ENCODE data around the gene DCK.

The DCK gene

GRCh38 chr4:70976252-70976651 lies 17.2 kb upstream of the DCK start:
- Histone ChIP-seq H3K4me2 (no peak overlapping the region), H3K4me1 (peaks cover 17% of the 10 kb centered on the region), H3K4me3 (no peak overlapping the region), H4K20me1 (no peaks in the 10 kb centered on the region), H3K9ac (no peak overlapping the region), H3K27ac (no peak overlapping the region), H3K36me3 (peaks cover 61% of the 10 kb centered on the region), H3K27me3 (no peaks in the 10 kb centered on the region), H3K9me3 (no peaks in the 10 kb centered on the region)
- no peak for TF ChIP-seq Cebpa-rat (IDR thresholded peaks at IDR 0.05)

GRCh38 chr4:70979445-70980008 lies 13.9 kb upstream of the DCK start:
- no peaks in the 10 kb centered on the region for H3K27me3 ChIP-seq
- no peak overlapping the region for H3K27ac ChIP-seq
- H3K4me1 ChIP-seq, result peaks cover 12% of the 10 kb centered on the region
- H3K9ac ChIP-seq, result no peak overlapping the region
- H3K4me3 ChIP-seq, result no peak overlapping the region
- no peak for TF ChIP-seq Cebpa-rat (IDR thresholded peaks at IDR 0.05)
- H3K9me3 ChIP-seq, result no peaks in the 10 kb centered on the region
- H4K20me1 ChIP-seq, result no peaks in the 10 kb centered on the region
- H3K4me2 ChIP-seq, result peak overlapping the region; percentile 29
- peaks cover 34% of the 10 kb centered on the region; the same call in 1 of the 2 replicates for H3K36me3 ChIP-seq

GRCh38 chr4:70980196-70980595 lies 13.3 kb upstream of the DCK start:
- H3K4me2 ChIP-seq, result no peak overlapping the region
- H3K9ac ChIP-seq, result no peak overlapping the region
- no peak overlapping the region for H3K27ac ChIP-seq

GRCh38 chr4:70984106-70984505 lies 9.3 kb upstream of the DCK start:
- no peaks in the 10 kb centered on the region for H4K20me1 ChIP-seq
- H3K9ac ChIP-seq, result no peak overlapping the region
- no peak overlapping the region for H3K4me2 ChIP-seq
- H3K4me1 ChIP-seq, result peaks cover 9% of the 10 kb centered on the region
- no peaks in the 10 kb centered on the region for H3K27me3 ChIP-seq
- no peak overlapping the region for H3K27ac ChIP-seq
- H3K4me3 ChIP-seq, result no peak overlapping the region
- no peaks in the 10 kb centered on the region for H3K9me3 ChIP-seq
- peaks cover 9% of the 10 kb centered on the region; the same call in 1 of the 2 replicates for H3K36me3 ChIP-seq
- TF ChIP-seq Cebpa-rat (IDR thresholded peaks at IDR 0.05), result no peak

More at GRCh38 chr4:70980196-70980595, 13.3 kb upstream of the DCK start:
- Histone ChIP-seq H3K36me3 (peaks cover 27% of the 10 kb centered on the region; the same call in 1 of the 2 replicates), H3K27me3 (no peaks in the 10 kb centered on the region), H3K9me3 (no peaks in the 10 kb centered on the region), H3K4me3 (no peak overlapping the region), H4K20me1 (no peaks in the 10 kb centered on the region), H3K4me1 (peaks cover 12% of the 10 kb centered on the region)
- TF ChIP-seq Cebpa-rat (IDR thresholded peaks at IDR 0.05), result no peak

- Histone ChIP-seq H3K4me2 (no peak overlapping the region), H3K9ac (no peak overlapping the region), H3K4me3 (no peak overlapping the region), H3K27me3 (no peaks in the 10 kb centered on the region), H3K4me1 (peaks cover 4% of the 10 kb centered on the region), H4K20me1 (no peaks in the 10 kb centered on the region), H3K9me3 (no peaks in the 10 kb centered on the region), H3K27ac (no peak overlapping the region), H3K36me3 (peaks cover 7% of the 10 kb centered on the region; the same call in 1 of the 2 replicates)
- TF ChIP-seq Cebpa-rat (IDR thresholded peaks at IDR 0.05), result no peak
These were observed 8.9 kb upstream of the DCK start for GRCh38 chr4:70984589-70984988.

- Histone ChIP-seq H3K9me3 (no peaks in the 10 kb centered on the region), H3K9ac (no peak overlapping the region), H3K4me3 (no peak overlapping the region), H3K27ac (no peak overlapping the region), H3K36me3 (no peaks in the 10 kb centered on the region), H3K4me2 (peak overlapping the region; percentile 93), H3K27me3 (no peaks in the 10 kb centered on the region), H4K20me1 (peaks cover 19% of the 10 kb centered on the region), H3K4me1 (peaks cover 40% of the 10 kb centered on the region)
- no peak for TF ChIP-seq Cebpa-rat (IDR thresholded peaks at IDR 0.05)
These were observed 1.9 kb upstream of the DCK start for GRCh38 chr4:70991596-70991995.

GRCh38 chr4:70992391-70992881 lies 1.0 kb upstream of the DCK start:
- peaks cover 48% of the 10 kb centered on the region for H3K4me1 ChIP-seq
- H4K20me1 ChIP-seq, result peaks cover 28% of the 10 kb centered on the region
- H3K9me3 ChIP-seq, result no peaks in the 10 kb centered on the region
- H3K4me3 ChIP-seq, result peak overlapping the region; percentile 93
- no peak for TF ChIP-seq Cebpa-rat (IDR thresholded peaks at IDR 0.05)
- peak overlapping the region; percentile 93; the same call in 1 of the 2 replicates for H3K27ac ChIP-seq
- peaks cover 1% of the 10 kb centered on the region; the same call in 1 of the 2 replicates for H3K36me3 ChIP-seq
- peak overlapping the region; percentile 93 for H3K4me2 ChIP-seq
- no peak overlapping the region for H3K9ac ChIP-seq
- H3K27me3 ChIP-seq, result no peaks in the 10 kb centered on the region

- Histone ChIP-seq H3K4me1 (peaks cover 54% of the 10 kb centered on the region), H3K9me3 (peaks cover 7% of the 10 kb centered on the region)
These were observed 569 bp downstream of the DCK start for GRCh38 chr4:70994069-70994366.

GRCh38 chr4:70994387-70995099 lies 1.1 kb downstream of the DCK start:
- Histone ChIP-seq H3K9me3 (peaks cover 12% of the 10 kb centered on the region), H3K27ac (peak overlapping the region; percentile 93), H3K4me1 (peaks cover 54% of the 10 kb centered on the region)

More at GRCh38 chr4:70994069-70994366, 569 bp downstream of the DCK start:
- Histone ChIP-seq H3K27me3 (no peaks in the 10 kb centered on the region), H3K27ac (peak overlapping the region; percentile 93), H3K36me3 (peaks cover 17% of the 10 kb centered on the region), H3K4me3 (peak overlapping the region; percentile 93), H3K4me2 (peak overlapping the region; percentile 93), H3K9ac (peak overlapping the region; percentile 93), H4K20me1 (peaks cover 34% of the 10 kb centered on the region)
- TF ChIP-seq Cebpa-rat (IDR thresholded peaks at IDR 0.05), result no peak

GRCh38 chr4:70996018-70996360 lies 2.5 kb downstream of the DCK start:
- Histone ChIP-seq H4K20me1 (peaks cover 36% of the 10 kb centered on the region), H3K9me3 (peaks cover 27% of the 10 kb centered on the region), H3K4me1 (peaks cover 53% of the 10 kb centered on the region), H3K27me3 (no peaks in the 10 kb centered on the region), H3K36me3 (peaks cover 35% of the 10 kb centered on the region), H3K4me3 (peak overlapping the region; percentile 93), H3K27ac (peak overlapping the region; percentile 93; the same call in 1 of the 2 replicates), H3K9ac (peak overlapping the region; percentile 93), H3K4me2 (peak overlapping the region; percentile 93)
- TF ChIP-seq Cebpa-rat (IDR thresholded peaks at IDR 0.05), result no peak

More at GRCh38 chr4:70994387-70995099, 1.1 kb downstream of the DCK start:
- H3K4me3 ChIP-seq, result peak overlapping the region; percentile 93
- H4K20me1 ChIP-seq, result peaks cover 34% of the 10 kb centered on the region
- peak overlapping the region; percentile 93 for H3K9ac ChIP-seq
- TF ChIP-seq Cebpa-rat (IDR thresholded peaks at IDR 0.05), result no peak
- no peaks in the 10 kb centered on the region for H3K27me3 ChIP-seq
- peak overlapping the region; percentile 93 for H3K4me2 ChIP-seq
- peaks cover 22% of the 10 kb centered on the region for H3K36me3 ChIP-seq

All from BLaER1 (cell line).